ENCODE results near the gene TTN.

The TTN gene

DNA sequence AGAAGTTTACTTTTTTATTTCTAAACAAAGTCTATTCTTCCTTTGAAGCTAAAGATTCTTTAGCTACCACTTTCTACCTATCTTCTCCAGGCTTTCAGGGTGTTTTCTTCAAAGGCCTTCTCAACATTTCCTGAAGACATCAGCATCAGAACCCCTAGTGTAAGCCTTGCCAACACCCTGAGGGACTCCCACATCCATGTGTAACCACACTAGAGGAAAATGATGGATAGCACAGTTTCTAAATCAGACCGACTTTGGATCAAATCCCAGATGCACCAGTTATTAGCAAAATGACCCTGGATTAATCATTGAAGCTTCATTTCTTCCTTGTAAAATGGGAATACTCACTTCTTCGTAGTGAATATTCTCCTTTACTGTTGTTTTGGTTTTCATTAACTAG, 4.7 kb upstream of the TTN start:
- DNase-seq (ENCODE audit: low spot score): no peak

DNA sequence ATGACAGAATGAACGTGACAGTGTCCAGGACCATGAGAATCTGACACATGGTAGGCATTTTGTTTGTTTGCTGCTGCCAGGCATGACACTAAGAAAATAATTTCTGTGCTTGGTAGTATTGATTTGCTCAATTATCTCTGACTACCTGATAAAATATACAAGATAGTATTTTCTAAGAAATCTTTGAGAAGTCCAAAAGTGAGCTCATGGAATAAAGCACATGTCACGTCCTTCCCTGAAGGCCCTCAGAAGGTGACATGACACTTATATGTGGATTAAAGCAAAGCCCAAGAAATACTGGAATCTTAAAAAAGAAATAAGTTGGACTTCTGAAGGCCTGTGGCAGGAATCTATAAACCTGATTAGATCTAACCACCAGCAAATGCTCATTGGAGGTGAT, 3.8 kb upstream of the TTN start:
- no peak for DNase-seq (ENCODE audit: low spot score)

DNA sequence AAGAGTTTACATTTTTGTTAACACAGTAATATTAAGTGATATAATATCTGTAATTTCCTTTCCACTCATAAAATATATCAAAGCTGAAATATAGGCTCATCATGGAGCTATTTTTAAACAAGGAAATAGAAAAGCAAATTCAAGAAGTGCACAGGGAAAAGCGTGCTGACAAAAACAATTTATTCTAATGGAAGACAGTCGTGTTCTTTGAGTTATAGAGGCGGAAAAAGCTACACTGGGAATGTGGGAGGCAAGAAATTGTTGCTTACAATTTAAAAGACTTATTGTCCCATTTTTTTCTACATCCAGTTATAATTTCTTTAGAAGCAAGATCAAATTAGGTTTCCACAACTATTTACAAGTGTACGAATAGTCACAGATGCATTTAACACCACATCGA, 3.2 kb upstream of the TTN start:
- DNase-seq (ENCODE audit: low spot score): no peak

DNA sequence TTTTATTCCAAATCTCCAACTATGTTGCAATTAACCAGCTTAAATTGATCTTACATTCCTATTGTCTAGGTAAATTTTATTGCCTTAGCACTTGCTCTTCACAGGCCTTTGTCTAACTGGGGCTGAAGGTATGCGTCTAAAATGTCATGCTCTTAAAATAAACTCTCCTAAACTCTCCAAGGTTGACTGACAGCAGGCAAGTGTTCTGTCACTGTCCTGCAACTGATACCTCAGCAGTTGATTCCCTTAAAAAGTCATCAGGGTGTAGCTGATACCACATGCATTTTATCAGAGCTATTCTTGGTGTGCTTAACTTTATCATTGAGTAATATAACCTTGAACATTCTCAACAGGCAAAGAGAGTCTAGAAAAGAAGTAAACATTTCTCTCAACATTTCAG, 680 bp downstream of the TTN start:
- no peak for DNase-seq (ENCODE audit: low spot score)

DNA sequence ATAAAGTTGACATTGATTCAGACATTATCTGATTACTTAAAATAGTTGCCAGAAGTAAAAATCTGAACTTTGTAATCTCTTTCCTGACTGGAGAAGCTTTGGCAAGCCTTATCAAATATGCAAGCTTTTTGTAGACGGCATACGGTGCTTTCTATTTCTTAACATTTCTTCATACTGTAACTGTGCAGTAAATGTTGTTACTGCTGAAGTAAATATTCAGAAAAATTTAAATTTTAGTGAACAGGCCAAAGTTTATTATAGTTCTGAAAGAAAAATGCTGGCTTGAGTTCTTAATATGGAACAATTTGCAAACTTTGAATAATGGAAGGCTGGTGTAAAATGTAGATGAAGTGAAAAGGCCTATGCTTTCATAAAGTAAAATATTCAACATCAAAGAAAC, 1.8 kb downstream of the TTN start:
- no peak for DNase-seq (ENCODE audit: low spot score)

DNA sequence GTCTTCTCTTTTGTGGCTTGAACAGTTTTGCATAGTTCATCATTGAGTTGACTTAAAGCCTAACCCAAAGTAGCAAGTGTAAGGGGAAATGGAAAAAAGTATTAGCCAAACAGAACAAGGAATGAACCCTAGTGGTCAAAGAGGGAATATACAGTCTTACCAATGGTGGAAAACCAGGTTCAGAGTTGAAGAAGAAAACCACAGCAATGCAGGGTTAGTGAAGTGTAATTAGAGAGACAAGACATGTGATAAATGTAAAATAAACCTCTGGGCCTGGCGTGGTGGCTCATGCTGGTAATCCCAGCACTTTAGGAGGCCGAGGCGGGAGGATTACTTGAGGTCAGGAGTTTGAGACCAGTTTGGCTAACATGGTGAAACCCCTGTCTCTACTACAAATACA, 2.4 kb downstream of the TTN start:
- DNase-seq (ENCODE audit: low spot score): peak; percentile 15

DNA sequence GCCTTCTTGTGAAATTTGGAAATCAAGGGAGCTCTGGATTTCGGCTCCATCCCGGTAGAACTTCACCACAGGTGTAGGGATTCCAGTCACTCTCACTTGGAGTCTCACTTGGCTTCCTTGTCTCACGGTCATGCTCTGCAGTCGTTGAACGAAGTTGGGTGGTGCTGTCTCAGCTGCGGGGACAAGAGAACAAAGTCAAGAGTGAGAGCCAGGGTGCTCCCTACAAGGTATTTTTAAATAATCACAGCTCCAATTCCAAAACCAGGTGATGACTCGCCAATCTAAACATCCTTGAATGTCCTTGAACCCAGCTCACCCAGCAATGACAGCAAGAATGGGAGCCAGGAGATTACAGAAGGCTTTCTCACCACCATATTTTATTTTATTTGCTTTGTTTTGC, 6.7 kb downstream of the TTN start:
- DNase-seq (ENCODE audit: low spot score): no peak

DNA sequence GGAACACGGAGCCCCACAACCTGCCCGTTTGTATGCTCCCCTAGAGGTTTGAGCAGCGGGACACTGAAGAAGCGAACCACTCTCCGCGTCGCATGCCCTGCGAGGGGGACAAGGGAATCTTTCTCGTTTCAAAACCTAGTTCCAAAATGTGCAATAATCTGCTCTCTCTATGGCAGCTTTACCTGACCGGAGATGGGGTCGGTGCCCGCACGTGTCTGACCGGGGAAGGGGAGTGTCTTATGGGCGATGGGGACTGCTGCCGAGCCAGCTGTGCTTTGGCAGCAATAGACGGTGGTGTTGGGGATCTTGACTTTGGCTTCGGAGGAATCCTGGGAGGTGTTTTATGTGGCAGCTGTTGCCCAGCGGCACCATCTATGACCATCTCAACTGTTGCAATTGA, 7.9 kb downstream of the TTN start:
- DNase-seq (ENCODE audit: low spot score): no peak

DNA sequence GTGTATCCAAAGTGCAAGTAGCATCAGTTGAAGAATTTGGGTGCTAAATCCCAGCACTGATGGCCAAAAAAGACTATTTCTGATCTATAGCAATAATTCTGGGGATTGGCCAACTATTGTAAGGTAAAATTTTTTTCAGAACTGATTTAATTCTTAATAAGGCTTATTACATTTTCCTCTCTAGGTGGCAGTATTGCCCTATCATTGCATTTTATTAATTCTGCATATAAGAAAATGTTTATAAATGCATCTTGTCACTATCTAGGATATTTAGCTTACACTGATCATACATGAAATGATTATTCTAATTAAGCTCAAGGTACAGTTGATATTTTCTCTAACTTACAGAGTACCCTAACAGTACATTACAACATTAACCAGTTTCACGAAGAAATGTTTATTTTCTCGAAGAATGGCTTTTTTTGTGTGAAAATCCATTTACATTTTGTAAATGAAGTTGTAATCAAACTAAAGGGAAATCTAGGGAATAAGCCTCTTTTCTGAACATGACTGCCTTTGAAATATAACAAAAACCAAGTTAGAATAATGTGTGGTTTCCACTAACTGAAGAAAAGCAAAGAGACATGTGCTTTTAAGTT, 11.0 kb downstream of the TTN start:
- DNase-seq (ENCODE audit: low spot score): peak; percentile 22

DNA sequence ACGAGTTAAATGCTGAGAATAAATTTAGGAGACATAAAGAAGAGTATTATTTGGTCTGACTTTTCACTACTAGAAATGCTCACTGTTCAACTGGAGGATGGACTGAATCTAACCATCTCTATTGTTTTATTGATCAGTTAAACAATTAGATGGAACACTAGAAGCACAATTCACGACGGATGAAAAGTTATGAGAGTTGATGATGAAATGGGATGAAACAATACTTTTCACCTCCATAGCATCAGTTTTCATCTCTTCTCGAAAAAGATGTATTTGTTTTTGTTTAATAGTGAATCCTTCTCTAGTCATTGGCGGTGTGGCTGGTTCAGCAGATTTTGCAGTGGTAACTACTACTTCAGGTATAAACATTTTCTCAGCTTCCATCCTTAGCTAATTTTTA, 19.3 kb downstream of the TTN start:
- DNase-seq (ENCODE audit: low spot score): no peak

DNA sequence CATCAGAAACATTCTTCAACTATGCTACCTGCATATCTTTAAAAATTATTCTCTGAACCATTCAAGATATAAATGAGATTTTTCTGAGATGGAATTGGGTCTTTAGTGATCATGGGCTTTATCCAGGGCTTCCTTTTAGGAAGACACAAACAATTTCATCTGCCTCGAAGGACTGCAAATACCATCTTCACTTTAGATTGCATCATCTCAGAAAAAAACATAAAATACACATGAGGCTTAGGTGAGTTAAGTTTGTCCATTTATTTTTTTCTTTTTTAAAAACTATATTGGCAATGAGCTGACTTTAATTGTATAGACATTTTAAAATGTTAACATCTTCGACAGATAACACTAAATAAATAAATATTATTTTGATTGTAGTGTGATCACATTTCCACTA, 20.1 kb downstream of the TTN start:
- no peak for DNase-seq (ENCODE audit: low spot score)

DNA sequence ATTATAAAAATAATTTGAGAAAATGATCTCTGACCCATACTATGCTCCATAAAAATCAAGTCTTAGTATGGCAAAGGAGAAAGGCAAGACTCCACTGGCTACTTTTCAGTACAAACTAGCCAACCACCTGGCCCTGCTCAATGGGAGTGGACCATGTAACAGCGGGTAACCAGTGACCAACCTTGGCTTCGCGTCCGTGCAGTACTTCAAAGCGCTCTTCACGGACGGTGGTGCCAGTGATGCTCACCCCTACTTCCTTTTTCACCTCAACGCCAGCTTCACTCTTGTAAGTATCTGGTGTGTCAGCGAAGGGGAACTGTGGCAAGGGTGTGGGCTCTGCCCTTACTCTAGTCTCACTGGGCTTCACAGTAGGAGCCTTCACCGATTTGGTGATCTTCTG, 23.3 kb downstream of the TTN start:
- no peak for DNase-seq (ENCODE audit: low spot score)

DNA sequence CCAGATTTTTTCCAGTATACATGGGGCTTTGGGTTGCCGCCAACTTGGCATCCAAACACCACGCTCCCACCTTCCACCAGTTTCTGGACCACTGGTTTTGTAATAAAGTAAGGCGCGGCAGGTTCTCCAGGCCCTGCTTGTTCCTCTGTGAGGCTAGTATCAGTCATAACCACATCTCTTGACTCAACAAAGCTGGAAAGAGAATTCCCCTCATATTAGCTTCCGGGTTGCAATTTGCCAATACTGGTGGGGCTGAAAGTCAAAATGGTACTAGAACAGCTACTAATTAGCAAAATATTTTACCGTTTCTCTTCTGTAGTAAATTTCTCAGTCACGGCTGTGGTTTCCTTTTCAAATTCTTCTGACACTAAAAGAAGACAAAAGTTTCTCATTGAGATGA, 25.0 kb downstream of the TTN start:
- DNase-seq (ENCODE audit: low spot score): no peak

DNA sequence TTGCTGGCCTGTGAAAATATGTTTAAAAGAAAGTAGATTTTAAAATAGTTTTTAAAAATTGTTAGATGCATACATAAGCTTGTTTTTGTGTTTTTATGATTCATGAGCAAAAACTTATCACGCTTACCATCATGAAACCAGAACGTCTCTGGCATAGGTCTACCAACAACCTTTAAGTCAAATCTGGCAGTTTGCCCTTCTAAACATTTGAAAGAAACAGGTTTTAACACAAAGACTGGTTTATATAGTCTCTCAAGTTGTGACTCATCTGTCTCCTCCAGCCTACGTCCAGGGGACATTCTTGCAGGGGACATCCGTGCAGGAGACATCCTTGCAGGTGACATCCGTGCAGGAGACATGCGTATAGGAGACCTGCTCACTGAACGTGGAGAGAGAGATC, 29.6 kb downstream of the TTN start:
- DNase-seq (ENCODE audit: low spot score): no peak

DNA sequence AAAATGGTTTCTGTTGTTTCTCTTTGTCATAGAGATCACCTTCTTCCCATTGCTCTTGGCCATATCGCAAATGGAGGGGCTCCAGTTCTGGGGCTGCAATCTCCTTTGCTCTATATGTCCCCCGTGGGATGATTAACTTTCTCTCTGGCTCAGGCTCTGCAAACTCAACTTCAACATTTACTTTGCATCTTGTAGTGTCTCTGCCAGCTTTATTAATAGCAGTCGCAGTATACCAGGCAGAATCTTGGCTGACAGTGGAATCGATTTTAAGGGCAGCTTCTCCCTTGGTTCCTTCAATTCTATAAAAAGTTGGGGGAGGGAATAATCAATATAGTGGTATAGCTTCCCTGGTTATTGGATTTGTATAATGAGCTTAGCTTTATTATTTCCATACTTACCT, 30.5 kb downstream of the TTN start:
- no peak for DNase-seq (ENCODE audit: low spot score)

DNA sequence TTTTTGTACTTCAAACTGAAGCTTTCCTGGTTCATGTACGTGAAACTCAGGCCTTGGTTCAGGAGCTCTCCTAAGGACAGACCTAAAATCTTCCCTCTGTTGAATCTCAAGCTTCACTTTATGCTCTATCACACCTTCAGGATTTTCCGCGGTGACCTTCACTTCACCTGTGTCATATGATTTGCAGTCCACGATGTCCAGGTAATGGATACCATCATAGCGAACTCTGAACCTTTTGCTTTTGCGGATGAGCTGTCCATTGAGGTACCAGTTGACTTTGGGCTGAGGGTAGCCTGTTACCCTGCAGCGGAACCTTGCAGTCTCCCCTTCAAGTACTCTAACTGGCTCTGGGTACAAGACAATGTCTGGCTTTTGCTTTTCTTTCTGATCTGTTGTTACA, 31.2 kb downstream of the TTN start:
- no peak for DNase-seq (ENCODE audit: low spot score)

DNA sequence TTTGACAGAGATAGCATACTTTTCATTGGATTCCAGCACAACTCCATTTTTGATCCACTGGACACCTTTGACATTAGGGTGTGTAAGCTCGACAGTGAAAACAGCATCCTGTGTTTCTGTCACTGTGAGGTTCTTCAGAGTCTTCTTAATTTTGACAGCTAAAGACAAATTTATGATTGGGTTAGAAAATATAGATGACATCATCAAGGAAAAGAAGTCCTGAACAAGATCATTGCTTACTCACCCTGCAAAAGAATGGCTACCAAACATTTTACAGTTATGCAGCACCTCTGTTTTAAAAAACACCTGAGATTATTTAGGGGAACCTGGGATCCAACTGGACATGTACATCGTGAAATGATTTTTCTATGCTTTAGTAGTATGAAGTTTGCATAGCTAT, 36.7 kb downstream of the TTN start:
- no peak for DNase-seq (ENCODE audit: low spot score)

DNA sequence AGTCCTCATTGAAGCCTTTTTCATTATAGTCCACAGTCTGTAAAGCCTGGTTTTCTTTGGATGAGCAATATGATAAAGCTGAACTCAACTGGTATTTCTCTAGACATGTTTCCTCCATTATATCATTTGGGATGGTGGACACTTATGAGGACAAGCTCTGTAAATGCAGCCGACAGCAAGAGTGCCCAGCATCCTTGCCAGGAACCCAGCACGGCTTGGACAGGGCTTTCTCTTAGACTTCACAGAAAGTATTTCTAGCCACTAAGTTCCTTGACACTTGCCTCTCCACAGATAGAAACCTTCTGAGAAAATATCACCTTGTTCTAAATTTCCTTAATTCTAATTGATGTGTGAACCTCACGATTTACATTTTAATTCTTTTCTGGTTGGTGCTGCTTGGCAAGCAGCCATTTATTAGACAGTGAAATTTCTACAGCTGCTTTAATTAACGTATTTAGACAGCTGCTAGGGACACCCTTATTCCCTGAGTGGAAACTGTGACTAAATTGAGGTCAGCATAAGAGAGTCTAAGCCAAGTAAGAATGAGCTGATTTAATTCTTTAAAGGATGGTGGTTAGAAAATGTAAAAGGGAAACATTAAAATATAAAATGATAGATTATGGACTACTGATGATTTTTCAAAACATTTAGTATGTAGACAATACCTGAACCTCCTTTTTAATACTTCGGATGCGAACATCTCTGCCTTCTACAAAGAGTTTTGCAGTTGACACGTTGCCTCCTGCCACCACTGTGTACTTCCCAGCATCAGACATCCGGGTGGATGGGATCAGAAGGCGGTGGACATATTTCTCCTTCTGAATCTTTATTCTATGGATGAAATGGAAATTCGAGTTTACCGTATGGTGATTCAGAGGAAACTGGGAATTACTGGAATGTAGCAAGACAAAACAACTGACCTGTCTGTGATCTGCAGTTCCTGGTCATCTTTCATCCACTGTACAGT, 39.8 kb downstream of the TTN start:
- DNase-seq (ENCODE audit: low spot score): no peak

DNA sequence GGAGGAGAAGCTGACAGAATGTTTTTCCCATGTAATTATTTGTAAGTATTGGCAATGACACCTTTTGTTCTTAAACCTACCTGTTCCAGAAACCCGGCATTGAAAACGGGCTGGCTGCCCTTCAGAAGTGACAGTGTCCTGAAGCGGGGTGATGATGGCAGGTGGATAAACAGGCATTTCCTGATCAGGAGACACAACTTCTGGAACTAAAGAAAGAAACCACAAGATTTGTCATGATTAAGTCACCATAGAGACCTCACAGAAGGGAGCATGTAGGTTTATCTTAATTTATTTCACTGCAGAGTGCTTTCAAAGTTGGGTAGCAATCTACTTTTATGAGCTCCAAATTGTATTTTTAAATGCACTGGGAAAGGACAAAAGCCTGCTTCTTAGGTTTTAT, 43.1 kb downstream of the TTN start:
- DNase-seq (ENCODE audit: low spot score): no peak

DNA sequence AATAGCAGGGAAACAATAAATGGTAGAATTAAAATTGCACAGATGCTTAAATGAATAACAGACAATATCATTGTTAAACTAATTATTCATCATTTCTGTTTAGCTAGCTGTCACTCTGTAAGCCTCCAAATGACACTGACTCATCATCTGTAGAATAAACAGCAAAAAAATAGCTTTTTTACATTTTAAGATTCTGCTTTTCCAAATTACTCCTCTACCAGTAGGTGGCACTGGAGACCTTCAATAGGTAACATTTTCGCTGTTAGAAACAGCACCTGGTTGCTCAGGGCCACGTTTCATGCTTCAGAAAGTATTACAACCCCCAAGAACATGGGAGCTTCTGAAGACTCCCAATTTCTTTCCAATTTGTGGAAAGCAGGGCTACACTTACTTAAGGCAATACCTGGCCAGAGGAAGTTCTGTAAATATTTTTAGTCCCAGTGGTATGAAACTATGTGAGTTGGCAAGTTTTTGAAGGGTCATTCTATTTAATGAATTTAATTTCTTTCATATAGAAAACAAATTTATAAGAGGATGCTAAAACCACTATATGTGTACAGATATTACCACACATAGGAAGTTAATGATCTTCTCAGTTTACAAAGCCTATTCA, 45.4 kb downstream of the TTN start:
- DNase-seq (ENCODE audit: low spot score): peak; percentile 55

DNA sequence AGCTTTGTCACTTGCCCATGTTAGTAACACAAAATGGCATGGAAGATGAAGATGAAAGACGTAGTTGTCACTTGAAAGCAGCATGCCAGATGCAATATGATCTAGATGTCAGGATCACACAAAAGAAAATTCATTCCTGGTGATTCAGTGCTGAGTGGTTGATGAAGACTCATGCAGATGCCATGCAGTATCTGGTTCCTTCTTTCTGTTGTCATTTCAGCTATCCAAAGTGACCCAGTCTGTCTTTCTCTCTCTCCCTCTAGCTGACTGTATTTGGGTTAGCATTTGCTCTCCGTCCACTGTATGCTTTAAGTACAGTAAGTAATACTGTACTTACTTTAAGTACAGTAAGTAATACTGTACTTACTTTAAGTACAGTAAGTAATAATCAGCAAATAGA, 50.4 kb downstream of the TTN start:
- DNase-seq (ENCODE audit: low spot score): no peak

DNA sequence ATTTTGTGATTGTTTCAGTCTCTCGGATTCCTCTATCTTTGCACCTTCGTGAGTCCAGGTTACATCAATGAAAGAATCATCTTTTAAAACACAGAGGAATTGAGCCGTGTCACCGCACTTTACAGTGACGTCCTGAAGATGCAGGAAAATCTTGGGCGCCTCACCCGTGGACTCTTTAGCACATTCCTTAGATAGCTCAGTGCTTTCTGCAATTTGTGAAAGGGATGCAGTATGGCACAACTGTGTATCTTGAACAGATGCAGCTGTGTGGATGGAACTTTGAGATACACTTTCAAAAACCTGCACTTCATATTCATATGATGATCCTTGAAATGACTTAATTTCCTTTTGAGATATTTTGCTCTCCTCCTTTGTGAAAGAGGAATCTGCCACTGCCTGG, 50.9 kb downstream of the TTN start:
- DNase-seq (ENCODE audit: low spot score): no peak

DNA sequence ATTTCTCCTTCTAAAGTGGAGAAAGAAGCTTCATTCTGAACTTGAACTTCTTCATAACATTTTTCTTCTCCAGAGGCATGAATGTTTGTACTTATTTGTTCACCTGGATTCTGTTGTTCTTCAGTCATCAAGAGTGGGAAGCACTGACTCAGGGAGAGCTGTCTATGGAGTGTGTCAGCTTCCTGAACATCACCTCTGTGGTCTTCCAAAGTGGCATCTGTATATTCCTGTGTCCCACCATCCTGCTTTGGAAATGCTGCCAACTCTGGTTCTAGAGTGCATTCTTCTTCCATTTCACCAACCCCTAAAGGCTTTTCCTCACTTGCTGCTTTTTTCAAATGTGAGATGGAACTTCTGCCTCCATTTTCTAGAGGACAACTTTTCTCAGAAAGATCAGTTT, 59.5 kb downstream of the TTN start:
- no peak for DNase-seq (ENCODE audit: low spot score)
